VCaP (cell line): ENCODE data around the gene SAMD1.

Source experiments
- H3K27ac ChIP-seq: fragments of 450-650 bp; 2 replicates; pipeline ENCODE4 v1.5.1; 2017
- CTCF ChIP-seq: fragments of 450-650 bp; conservative IDR thresholded peaks from 2 replicates; pipeline ENCODE4 v1.5.1; 2017; ENCODE audit warnings: mild to moderate bottlenecking, moderate library complexity

Gene SAMD1

GRCh38 chr19:14039181-14039580, 51.4 kb downstream of the SAMD1 start:
- no peak for TF ChIP-seq CTCF
- H3K27ac ChIP-seq = no peak overlapping the region
